Activated CD8-positive, alpha-beta T cell treated with anti-CD3 and anti-CD28 coated beads, Interleukin-2, amount 10 ng/mL, durations not matched to agents 7 days and 5 days (primary cell): ENCODE results near the gene DHRS12. TPM values are rescaled to one million over a fixed set of nuclear protein-coding genes. Genes with fewer than 3 reads are reported as not detected.
"Not testable (repeated sequence)": the region's sequence is repeated elsewhere in the genome, so short reads cannot be mapped to it uniquely, and the experiment has no call there.

Source experiments
- ATAC-seq: fragments of 150-1000 bp; cut with Tn5 transposase; one replicate; pipeline ENCODE4 v1.10.0; 2021; ENCODE audit warnings: moderate library complexity
- CTCF ChIA-PET: fragments of 350-600 bp; sonication (Branson Sonifier 250); formaldehyde crosslinking; loops from one replicate; lab custom pipeline; 2021; ENCODE audit warnings: antibody characterized with exemption; lab: Charles Lee
- POLR2A ChIA-PET: fragments of 350-600 bp; sonication (Branson Sonifier 250); formaldehyde crosslinking; loops from one replicate; lab custom pipeline; 2021; ENCODE audit warnings: antibody characterized with exemption; lab: Charles Lee
- DNase-seq: peaks from one replicate; pipeline ENCODE4 v3.0.0-alpha.2; 2020
- H3K27ac Mint-ChIP-seq: one replicate; pipeline ENCODE4 v1.8.0; 2021; ENCODE audit warnings: mild to moderate bottlenecking, mixed read lengths
- H3K27me3 Mint-ChIP-seq: one replicate; pipeline ENCODE4 v1.8.0; 2021; ENCODE audit warnings: low read depth, mixed read lengths
- H3K36me3 Mint-ChIP-seq: one replicate; pipeline ENCODE4 v1.8.0; 2021; ENCODE audit warnings: low read depth, mixed read lengths
- H3K4me1 Mint-ChIP-seq: one replicate; pipeline ENCODE4 v1.8.0; 2021; ENCODE audit warnings: low read depth, mixed read lengths
- H3K4me3 Mint-ChIP-seq: one replicate; pipeline ENCODE4 v1.8.0; 2021; ENCODE audit warnings: mild to moderate bottlenecking, mixed read lengths
- H3K9me3 Mint-ChIP-seq: one replicate; pipeline ENCODE4 v1.8.0; 2022; ENCODE audit warnings: mixed read lengths; ENCODE audit not compliant: insufficient read depth
- total RNA-seq, 2 experiments: library from RNA; stranded (reverse); gene quantifications; one replicate each; pipeline ENCODE4 v1.2.3, GENCODE V29; 2021

DHRS12 gene
- total RNA-seq, 2 experiments from 2014 or later, result 8.9 to 10.0 TPM

DNA sequence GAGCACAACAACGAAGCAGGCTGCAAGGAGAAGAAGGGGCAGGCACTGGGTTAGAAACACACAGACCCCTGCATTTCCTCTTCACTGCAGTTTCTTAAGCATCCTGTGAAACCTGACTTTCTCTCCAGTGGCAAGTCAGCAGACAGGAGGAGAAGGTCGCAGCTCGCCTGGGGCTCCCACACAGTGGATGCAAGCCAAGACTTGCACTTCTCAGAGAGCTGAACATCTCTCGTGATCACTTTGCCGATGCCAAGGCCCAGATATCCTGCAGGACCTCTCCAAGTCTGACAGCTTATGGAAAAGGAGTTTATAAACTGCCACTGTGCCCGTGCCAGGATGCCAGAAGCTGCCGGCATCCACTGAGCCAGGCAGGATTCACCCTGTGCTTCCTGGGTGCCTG, 22.6 kb upstream of the DHRS12 start:
- H3K27me3 Mint-ChIP-seq, result no peaks in the 10 kb centered on the region
- peaks cover 66% of the 10 kb centered on the region for H3K4me1 Mint-ChIP-seq
- peak overlapping the region; percentile 27 for H3K4me3 Mint-ChIP-seq
- H3K9me3 Mint-ChIP-seq, result no peaks in the 10 kb centered on the region
- H3K36me3 Mint-ChIP-seq, result no peaks in the 10 kb centered on the region
- ChIA-PET POLR2A (no interaction called here), CTCF (interaction anchor here (1.2 to 9.4 kb wide), 4 partner anchors 9 to 392 kb away, joined by 3 to 175 read pairs (median 4); no protein-coding TSS in a partner anchor)
- DNase-seq (no peak), ATAC-seq (no peak)
- H3K27ac Mint-ChIP-seq, result peak overlapping the region; percentile 82

DNA sequence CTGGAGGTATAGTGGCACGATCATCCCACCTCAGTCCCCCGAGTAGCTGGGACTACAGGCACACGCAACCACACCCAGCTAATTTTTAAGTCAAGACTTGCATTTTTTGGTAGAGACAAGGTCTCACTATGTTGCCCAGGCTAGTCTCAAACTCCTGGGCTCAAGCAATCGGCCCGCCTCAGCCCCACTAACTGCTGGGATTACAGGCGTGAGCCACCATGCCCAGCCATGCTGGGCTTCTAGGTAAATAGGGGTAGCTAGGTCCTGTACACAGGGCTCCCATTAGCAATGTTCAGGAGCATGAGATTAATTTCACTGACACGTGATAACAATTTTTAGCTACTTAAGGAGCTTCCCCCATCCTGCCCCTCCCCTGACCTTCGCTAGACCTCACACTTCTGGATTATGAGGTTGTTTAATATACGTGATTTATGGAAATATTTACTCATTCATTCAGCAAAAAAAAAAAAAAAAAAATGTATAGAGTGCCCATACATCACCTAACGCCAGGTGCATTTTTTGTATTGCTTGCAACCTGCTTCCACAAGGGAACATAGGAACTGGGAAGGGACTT, 21.8 kb upstream of the DHRS12 start:
- Mint-ChIP-seq H3K27ac (peak overlapping the region; percentile 82), H3K9me3 (no peaks in the 10 kb centered on the region), H3K4me1 (peaks cover 75% of the 10 kb centered on the region), H3K27me3 (no peaks in the 10 kb centered on the region), H3K36me3 (no peaks in the 10 kb centered on the region), H3K4me3 (peak overlapping the region; percentile 60)
- peak; percentile 5 for ATAC-seq
- DNase-seq, result no peak
- ChIA-PET POLR2A (interaction anchor here (1.0 to 1.4 kb wide), 3 partner anchors 10 to 373 kb away, joined by 3 to 7 read pairs (median 5); partner anchors contain the start of gene INTS6), CTCF (interaction anchor here (0.9 to 9.4 kb wide), 10 partner anchors 8 to 391 kb away, joined by 3 to 175 read pairs (median 4); partner anchors contain the start of gene TMEM272)

DNA sequence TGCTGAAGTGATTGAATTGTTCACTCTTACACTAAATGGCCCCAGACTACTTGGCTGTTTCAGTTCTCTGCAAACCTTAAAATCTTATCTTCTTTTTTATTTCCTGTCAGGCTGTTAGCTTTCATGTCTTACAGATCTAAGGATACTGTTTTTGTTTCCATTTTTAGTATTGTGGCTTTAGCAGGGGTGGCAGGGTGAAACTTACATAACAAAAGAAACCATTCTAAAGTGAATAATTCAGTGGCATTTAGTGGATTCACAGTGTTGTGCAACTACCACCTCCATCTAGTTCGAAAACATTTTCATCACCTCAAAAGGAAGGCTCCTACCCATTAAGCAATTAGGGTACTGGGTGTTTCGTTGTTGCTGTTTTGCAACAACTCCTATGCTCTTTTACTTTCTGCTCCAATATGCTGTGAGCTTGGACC, 21.2 kb upstream of the DHRS12 start:
- DNase-seq, result peak; percentile 44
- Mint-ChIP-seq H3K27me3 (no peaks in the 10 kb centered on the region), H3K4me3 (peak overlapping the region; percentile 60), H3K36me3 (no peaks in the 10 kb centered on the region), H3K9me3 (no peaks in the 10 kb centered on the region), H3K4me1 (peaks cover 80% of the 10 kb centered on the region), H3K27ac (peak overlapping the region; percentile 82)
- peak; percentile 66 for ATAC-seq
- ChIA-PET CTCF (interaction anchor here (0.9 to 9.4 kb wide), 8 partner anchors 9 to 371 kb away, joined by 3 to 175 read pairs (median 6); partner anchors contain the start of gene TMEM272), POLR2A (interaction anchor here (1.0 to 1.4 kb wide), 3 partner anchors 10 to 372 kb away, joined by 3 to 7 read pairs (median 5); partner anchors contain the start of gene INTS6)

DNA sequence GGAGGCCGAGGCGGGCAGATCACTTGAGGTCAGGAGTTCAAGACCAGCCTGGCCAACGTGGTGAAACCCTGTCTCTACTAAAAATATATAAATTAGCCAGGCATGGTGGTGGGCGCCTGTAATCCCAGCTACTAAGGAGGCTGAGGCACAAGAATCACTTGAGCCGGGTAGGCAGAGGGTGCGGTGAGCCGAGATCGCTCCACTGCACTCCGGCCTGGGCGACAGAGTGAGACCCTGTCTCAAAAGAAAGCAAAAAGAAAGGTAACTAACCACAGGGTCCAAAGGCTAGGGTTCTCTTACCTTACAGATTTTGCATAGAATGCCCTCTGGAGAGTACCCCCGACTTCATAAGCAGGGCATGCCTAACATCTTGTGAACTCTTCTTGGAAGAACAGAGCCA, 20.7 kb upstream of the DHRS12 start:
- peak overlapping the region; percentile 60 for H3K4me3 Mint-ChIP-seq
- H3K36me3 Mint-ChIP-seq, ATAC-seq, H3K9me3 Mint-ChIP-seq, DNase-seq, H3K27me3 Mint-ChIP-seq: not testable (repeated sequence)
- H3K27ac Mint-ChIP-seq, result peak overlapping the region; percentile 82
- ChIA-PET CTCF (interaction anchor here (0.9 to 9.4 kb wide), 4 partner anchors 11 to 302 kb away, joined by 6 to 175 read pairs (median 9); partner anchors contain the start of gene TMEM272), POLR2A (interaction anchor here (1.0 to 1.1 kb wide), 2 partner anchors 19 to 372 kb away, joined by 3 to 5 read pairs; partner anchors contain the start of gene INTS6)
- H3K4me1 Mint-ChIP-seq, result peaks cover 82% of the 10 kb centered on the region

DNA sequence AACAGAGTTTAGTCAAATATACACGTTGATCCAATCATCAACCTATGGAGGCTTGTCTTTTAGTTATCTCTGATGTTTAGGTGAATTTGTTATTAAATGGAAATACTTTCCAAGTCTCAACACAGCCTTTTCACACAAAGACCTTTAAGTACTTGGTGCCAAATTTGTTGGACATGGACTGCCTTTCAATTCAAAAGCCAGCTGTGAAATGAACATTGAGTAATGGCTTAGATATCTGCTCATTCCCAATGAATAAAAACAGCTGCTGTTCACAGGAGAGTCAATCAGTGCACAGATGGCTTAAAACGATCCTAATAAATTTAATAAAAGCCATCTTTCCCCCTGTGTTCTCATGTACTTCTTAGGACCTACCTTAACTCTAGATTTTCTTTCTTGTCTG, 19.9 kb upstream of the DHRS12 start:
- CTCF ChIA-PET, result interaction anchor here (6.7 to 9.4 kb wide), 2 partner anchors 8 to 10 kb away, joined by 71 to 175 read pairs; no protein-coding TSS in a partner anchor
- Mint-ChIP-seq H3K4me1 (peaks cover 90% of the 10 kb centered on the region), H3K36me3 (no peaks in the 10 kb centered on the region), H3K27ac (peak overlapping the region; percentile 16), H3K9me3 (no peaks in the 10 kb centered on the region), H3K27me3 (no peaks in the 10 kb centered on the region), H3K4me3 (peak overlapping the region; percentile 60)
- POLR2A ChIA-PET, result no interaction called here
- DNase-seq (no peak), ATAC-seq (no peak)

DNA sequence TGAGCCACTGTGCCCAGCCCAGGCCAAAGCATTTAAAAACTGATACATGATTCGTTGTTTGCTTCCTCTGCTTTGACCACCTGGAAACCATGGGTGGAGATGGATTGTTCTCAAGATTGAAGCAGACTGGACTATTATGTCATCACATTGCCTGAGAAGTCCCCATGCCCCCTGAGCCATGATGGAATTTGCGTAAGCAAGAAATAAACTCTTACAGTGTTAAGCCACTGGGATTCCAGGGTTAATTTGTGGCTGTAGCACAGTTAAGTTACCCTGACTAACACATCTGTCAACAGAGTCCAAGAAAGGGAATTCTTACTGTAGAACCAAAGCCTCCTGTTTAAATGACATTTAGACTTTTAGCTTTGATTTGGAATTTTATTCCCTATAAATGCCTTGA, 19.4 kb upstream of the DHRS12 start:
- no peak for DNase-seq
- no peak for ATAC-seq
- Mint-ChIP-seq H3K9me3 (no peaks in the 10 kb centered on the region), H3K27ac (no peak overlapping the region), H3K27me3 (no peaks in the 10 kb centered on the region), H3K4me3 (no peak overlapping the region), H3K36me3 (no peaks in the 10 kb centered on the region), H3K4me1 (peaks cover 94% of the 10 kb centered on the region)
- ChIA-PET CTCF (interaction anchor here (0.7 to 9.4 kb wide), 3 partner anchors 9 to 371 kb away, joined by 3 to 175 read pairs (median 71); no protein-coding TSS in a partner anchor), POLR2A (interaction anchor here (1.0 kb wide), 1 partner anchor 18 kb away, joined by 3 read pairs; no protein-coding TSS in a partner anchor)

DNA sequence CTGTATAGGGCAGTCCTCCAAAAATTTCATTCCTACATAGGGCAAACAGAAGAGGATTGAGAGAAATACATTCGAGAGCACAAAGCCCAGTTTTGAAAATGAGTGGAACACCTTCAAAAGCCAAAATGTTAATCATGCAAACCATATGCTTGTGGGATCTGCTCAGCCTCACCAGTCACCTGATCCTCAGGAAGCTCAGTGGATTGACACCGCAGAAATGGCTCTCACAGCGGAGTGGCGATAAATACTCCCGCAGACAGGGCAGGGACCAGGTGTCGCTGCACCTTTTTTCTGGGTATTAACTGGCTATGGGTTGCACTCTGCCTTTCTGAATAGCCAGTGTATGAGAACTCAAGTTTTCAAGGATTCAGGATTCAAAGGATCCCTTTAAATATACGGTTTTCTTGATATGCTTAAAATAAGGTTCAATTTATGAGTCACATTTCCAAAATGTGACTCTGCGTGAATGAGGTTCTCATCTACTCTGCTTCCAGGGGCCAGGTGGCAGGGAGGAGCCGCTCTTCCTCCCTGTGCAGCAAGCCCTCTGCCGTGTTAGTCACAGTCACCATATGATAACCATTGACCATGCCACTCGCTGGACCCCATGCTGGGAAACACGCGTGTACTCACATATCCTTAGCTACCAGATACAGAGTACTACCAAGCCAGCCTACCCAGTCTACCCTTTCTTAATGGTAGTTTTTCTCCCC, 18.3 kb upstream of the DHRS12 start:
- H3K4me1 Mint-ChIP-seq, result peaks cover 93% of the 10 kb centered on the region
- H3K27ac Mint-ChIP-seq, result peak overlapping the region; percentile 78
- CTCF ChIA-PET, result interaction anchor here (0.7 to 9.4 kb wide), 9 partner anchors 8 to 372 kb away, joined by 3 to 175 read pairs (median 3); no protein-coding TSS in a partner anchor
- H3K9me3 Mint-ChIP-seq, result no peaks in the 10 kb centered on the region
- DNase-seq (no peak), ATAC-seq (peak; percentile 23)
- POLR2A ChIA-PET, result interaction anchor here (1.0 to 1.3 kb wide), 3 partner anchors 12 to 369 kb away, joined by 3 to 6 read pairs (median 3); partner anchors contain the start of gene INTS6
- no peaks in the 10 kb centered on the region for H3K36me3 Mint-ChIP-seq
- H3K4me3 Mint-ChIP-seq, result peak overlapping the region; percentile 48
- no peaks in the 10 kb centered on the region for H3K27me3 Mint-ChIP-seq

DNA sequence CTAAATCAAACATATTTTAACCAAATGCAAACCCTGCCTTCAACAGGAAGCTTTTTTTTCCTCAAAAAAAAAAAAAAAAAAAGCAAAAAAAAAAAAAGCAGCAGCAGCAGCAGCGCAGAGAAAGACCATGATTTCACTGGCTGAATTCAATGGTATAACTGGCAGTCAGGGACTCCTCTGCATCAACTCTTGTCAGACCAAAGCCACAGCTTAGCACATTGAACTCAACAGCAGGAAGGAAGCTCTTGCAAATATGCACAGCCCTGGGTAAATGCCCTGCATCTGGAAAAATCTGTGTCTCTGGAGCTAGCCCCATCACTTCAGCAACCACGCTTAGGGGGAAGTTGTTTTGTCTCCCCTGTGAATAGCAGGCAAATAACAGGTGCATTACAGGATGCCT, 17.6 kb upstream of the DHRS12 start:
- ATAC-seq (peak; percentile 47), DNase-seq (peak; percentile 48)
- peak overlapping the region; percentile 48 for H3K4me3 Mint-ChIP-seq
- H3K27ac Mint-ChIP-seq, result peak overlapping the region; percentile 78
- POLR2A ChIA-PET, result interaction anchor here (1.0 to 1.3 kb wide), 3 partner anchors 10 to 369 kb away, joined by 3 to 6 read pairs (median 6); partner anchors contain the start of gene INTS6
- H3K27me3 Mint-ChIP-seq, result no peaks in the 10 kb centered on the region
- H3K4me1 Mint-ChIP-seq, result peaks cover 86% of the 10 kb centered on the region
- CTCF ChIA-PET, result interaction anchor here (0.8 to 9.4 kb wide), 9 partner anchors 7 to 696 kb away, joined by 3 to 175 read pairs (median 3); no protein-coding TSS in a partner anchor
- H3K9me3 Mint-ChIP-seq, result no peaks in the 10 kb centered on the region
- no peaks in the 10 kb centered on the region for H3K36me3 Mint-ChIP-seq

DNA sequence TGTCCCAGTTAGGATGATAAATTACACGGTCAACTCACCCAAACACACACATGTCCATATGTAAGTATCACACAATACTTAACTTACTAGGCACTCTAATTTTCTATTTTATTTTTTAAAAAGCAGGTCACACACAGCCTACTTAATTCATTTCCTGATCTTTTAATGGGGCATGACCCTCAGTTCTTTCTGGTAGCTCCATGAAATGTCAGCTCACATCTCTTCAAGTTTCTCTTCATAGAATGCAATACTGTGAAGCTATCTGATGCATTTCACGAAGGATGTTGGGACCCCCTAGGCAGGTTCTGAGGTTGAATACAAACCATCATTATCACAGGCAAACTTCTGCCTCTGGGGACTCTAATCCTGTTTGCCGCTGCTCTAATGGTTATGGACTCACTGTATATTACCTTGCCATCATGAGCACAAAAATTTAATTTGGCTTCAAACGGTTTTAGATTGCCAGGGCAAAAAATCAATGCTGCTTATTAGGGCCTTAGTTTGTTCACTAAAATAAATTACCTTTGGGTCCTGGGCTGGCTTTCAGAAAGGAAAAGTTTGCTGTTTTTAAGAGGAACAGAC, 16.1 kb upstream of the DHRS12 start:
- POLR2A ChIA-PET, result interaction anchor here (1.1 kb wide), 1 partner anchor 366 kb away, joined by 4 read pairs; no protein-coding TSS in a partner anchor
- Mint-ChIP-seq H3K27ac (peak overlapping the region; percentile 48), H3K9me3 (no peaks in the 10 kb centered on the region), H3K27me3 (no peaks in the 10 kb centered on the region), H3K36me3 (no peaks in the 10 kb centered on the region), H3K4me3 (no peak overlapping the region), H3K4me1 (peaks cover 79% of the 10 kb centered on the region)
- CTCF ChIA-PET, result interaction anchor here (0.6 to 6.7 kb wide), 8 partner anchors 9 to 694 kb away, joined by 3 to 71 read pairs (median 6); partner anchors contain the start of gene TMEM272
- DNase-seq (no peak), ATAC-seq (no peak)

DNA sequence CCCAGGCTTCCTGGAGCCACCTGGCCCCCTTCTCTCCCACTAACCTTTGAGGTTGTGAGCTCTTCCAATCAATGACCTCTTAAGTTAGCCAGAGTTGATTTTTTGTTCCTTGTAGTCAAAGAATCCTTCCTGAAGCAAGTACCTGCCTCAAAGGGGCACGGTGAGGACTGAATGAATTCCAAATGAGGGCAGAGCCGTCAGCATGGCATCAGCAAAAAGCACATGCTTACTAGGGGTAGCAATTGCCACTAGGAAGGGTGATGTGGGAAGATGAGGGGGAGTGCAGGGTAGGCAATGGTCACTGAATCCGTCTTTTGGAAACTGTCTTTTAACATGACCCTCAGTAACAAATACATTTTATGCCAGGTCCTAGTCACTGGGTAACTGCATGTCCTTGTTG, 15.6 kb upstream of the DHRS12 start:
- no peak overlapping the region for H3K4me3 Mint-ChIP-seq
- ATAC-seq (no peak), DNase-seq (no peak)
- H3K36me3 Mint-ChIP-seq, result no peaks in the 10 kb centered on the region
- no peaks in the 10 kb centered on the region for H3K9me3 Mint-ChIP-seq
- H3K27ac Mint-ChIP-seq, result peak overlapping the region; percentile 37
- POLR2A ChIA-PET, result interaction anchor here (1.1 kb wide), 1 partner anchor 365 kb away, joined by 4 read pairs; no protein-coding TSS in a partner anchor
- CTCF ChIA-PET, result interaction anchor here (1.2 to 6.7 kb wide), 5 partner anchors 10 to 306 kb away, joined by 3 to 71 read pairs (median 10); partner anchors contain the start of gene TMEM272
- no peaks in the 10 kb centered on the region for H3K27me3 Mint-ChIP-seq
- peaks cover 80% of the 10 kb centered on the region for H3K4me1 Mint-ChIP-seq
